ENCODE results near the gene CAMK1D. TPM values are rescaled to one million over a fixed set of nuclear protein-coding genes. Genes with fewer than 3 reads are reported as not detected.
A peak's percentile ranks its signal among the peaks of the same experiment; 100 is the strongest.

The CAMK1D gene
- total and polyA plus RNA-seq, 10 of the 15 experiments (the other 5 are each of a cell fraction or from before 2014, with no cell fraction given) = 2.1 to 35.5 (median 14.7) TPM

DNA sequence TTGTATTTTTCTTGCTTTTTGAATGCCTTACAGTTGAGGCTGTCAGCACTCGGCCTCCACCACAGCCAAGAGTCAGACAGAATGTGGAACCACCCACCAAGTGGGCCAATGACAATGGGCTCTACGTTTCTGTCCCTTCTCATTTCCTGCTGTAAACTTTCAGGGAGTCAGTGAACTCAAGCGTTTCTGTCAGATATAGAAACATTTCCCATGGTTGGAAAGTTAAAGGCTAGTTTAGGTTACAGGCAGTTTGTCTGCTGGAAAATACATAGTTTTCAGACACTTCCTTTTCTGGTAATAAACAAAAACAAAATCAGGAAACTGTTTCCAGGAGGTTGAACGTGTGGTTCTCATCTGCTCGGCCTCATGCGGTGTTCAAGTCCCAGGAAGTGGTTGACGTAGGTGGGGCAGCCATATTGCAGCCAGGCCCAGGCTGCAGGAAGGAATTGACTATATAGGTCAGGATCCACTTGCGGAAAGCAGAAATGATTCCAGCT is 245.1 kb downstream of the CAMK1D start:
- intact Hi-C loops (cut with micrococcal nuclease; ENCODE audit: unreplicated experiment) = no loop called here
- Histone ChIP-seq H3K4me3 (no peak overlapping the region), H3K36me3 (ENCODE audit: control insufficient read depth in 2 of 2, insufficient read depth in 2 of 2, low read length in 1 of 2) (no peaks in the 10 kb centered on the region), H2AFZ (ENCODE audit: control insufficient read depth, low read depth, low read length) (no peak overlapping the region), H3K27me3 (replicated peaks in 1 of 2; ENCODE audit: control insufficient read depth in 2 of 2, insufficient read depth in 2 of 2, low read length in 1 of 2) (no peaks in the 10 kb centered on the region), H3K9me3 (replicated peaks; ENCODE audit: control insufficient read depth, insufficient read depth, low read length) (peaks cover 3% of the 10 kb centered on the region; the same call in 2 of the 3 replicates), H4K20me1 (ENCODE audit: control insufficient read depth, insufficient read depth) (no peaks in the 10 kb centered on the region), H3K9ac (ENCODE audit: control insufficient read depth, insufficient read depth, low read length) (no peak overlapping the region), H3K4me1 (ENCODE audit: control insufficient read depth, insufficient read depth, low read length) (no peaks in the 10 kb centered on the region), H3K79me2 (ENCODE audit: control insufficient read depth, insufficient read depth, low read length) (no peaks in the 10 kb centered on the region), H3K27ac (ENCODE audit: control insufficient read depth, insufficient read depth) (0 out of 2 replicates have a peak overlapping the region, but pooled peaks have one; percentile 18), H3K4me2 (ENCODE audit: control insufficient read depth, insufficient read depth) (no peak overlapping the region)
- no peak for DNase-seq (ENCODE audit: low read depth, low spot score)
- ATAC-seq = no peak
- no peak for TF ChIP-seq EED (IDR thresholded peaks at IDR 0.05; ENCODE audit: low read depth)
- no peak for TF ChIP-seq NRF1 (conservative IDR thresholded peaks at IDR 0.05; ENCODE audit: low read depth, low read length)
- TF ChIP-seq, protein P1, sequence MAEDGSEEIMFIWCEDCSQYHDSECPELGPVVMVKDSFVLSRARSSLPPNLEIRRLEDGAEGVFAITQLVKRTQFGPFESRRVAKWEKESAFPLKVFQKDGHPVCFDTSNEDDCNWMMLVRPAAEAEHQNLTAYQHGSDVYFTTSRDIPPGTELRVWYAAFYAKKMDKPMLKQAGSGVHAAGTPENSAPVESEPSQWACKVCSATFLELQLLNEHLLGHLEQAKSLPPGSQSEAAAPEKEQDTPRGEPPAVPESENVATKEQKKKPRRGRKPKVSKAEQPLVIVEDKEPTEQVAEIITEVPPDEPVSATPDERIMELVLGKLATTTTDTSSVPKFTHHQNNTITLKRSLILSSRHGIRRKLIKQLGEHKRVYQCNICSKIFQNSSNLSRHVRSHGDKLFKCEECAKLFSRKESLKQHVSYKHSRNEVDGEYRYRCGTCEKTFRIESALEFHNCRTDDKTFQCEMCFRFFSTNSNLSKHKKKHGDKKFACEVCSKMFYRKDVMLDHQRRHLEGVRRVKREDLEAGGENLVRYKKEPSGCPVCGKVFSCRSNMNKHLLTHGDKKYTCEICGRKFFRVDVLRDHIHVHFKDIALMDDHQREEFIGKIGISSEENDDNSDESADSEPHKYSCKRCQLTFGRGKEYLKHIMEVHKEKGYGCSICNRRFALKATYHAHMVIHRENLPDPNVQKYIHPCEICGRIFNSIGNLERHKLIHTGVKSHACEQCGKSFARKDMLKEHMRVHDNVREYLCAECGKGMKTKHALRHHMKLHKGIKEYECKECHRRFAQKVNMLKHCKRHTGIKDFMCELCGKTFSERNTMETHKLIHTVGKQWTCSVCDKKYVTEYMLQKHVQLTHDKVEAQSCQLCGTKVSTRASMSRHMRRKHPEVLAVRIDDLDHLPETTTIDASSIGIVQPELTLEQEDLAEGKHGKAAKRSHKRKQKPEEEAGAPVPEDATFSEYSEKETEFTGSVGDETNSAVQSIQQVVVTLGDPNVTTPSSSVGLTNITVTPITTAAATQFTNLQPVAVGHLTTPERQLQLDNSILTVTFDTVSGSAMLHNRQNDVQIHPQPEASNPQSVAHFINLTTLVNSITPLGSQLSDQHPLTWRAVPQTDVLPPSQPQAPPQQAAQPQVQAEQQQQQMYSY (CRISPR knock-in tag; IDR thresholded peaks at IDR 0.05) = no peak
- no peak for TF ChIP-seq NFYA (IDR thresholded peaks at IDR 0.05; ENCODE audit: borderline replicate concordance, low read depth, low read length)
- no peak for TF ChIP-seq ASH2L (IDR thresholded peaks at IDR 0.05; ENCODE audit: borderline replicate concordance, low read depth)
- TF ChIP-seq IKZF1 (conservative IDR thresholded peaks at IDR 0.05) = no peak
- TF ChIP-seq, protein P2, sequence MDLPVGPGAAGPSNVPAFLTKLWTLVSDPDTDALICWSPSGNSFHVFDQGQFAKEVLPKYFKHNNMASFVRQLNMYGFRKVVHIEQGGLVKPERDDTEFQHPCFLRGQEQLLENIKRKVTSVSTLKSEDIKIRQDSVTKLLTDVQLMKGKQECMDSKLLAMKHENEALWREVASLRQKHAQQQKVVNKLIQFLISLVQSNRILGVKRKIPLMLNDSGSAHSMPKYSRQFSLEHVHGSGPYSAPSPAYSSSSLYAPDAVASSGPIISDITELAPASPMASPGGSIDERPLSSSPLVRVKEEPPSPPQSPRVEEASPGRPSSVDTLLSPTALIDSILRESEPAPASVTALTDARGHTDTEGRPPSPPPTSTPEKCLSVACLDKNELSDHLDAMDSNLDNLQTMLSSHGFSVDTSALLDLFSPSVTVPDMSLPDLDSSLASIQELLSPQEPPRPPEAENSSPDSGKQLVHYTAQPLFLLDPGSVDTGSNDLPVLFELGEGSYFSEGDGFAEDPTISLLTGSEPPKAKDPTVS (IDR thresholded peaks at IDR 0.05; ENCODE audit: low read depth, low read length) = no peak
- TF ChIP-seq PML (IDR thresholded peaks at IDR 0.05; ENCODE audit: low read length) = no peak
- no peak for TF ChIP-seq CEBPB (IDR thresholded peaks at IDR 0.05; ENCODE audit: borderline replicate concordance in 1 of 2, low read depth in 2 of 2, low read length in 2 of 2)
- TF ChIP-seq PAX5 (IDR thresholded peaks at IDR 0.05; ENCODE audit: borderline replicate concordance, low read depth, low read length) = no peak
- no peak for TF ChIP-seq NFYB (IDR thresholded peaks at IDR 0.05; ENCODE audit: insufficient read depth, low read depth, low read length)
- no peak for TF ChIP-seq BMI1 (IDR thresholded peaks at IDR 0.05; ENCODE audit: borderline replicate concordance)
- TF ChIP-seq SREBF2 (IDR thresholded peaks at IDR 0.05; ENCODE audit: low read length) = no peak
- TF ChIP-seq, protein P3, sequence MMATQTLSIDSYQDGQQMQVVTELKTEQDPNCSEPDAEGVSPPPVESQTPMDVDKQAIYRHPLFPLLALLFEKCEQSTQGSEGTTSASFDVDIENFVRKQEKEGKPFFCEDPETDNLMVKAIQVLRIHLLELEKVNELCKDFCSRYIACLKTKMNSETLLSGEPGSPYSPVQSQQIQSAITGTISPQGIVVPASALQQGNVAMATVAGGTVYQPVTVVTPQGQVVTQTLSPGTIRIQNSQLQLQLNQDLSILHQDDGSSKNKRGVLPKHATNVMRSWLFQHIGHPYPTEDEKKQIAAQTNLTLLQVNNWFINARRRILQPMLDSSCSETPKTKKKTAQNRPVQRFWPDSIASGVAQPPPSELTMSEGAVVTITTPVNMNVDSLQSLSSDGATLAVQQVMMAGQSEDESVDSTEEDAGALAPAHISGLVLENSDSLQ (IDR thresholded peaks at IDR 0.05) = no peak
- no peak for TF ChIP-seq SMARCA5 (IDR thresholded peaks at IDR 0.05)
- TF ChIP-seq POLR2AphosphoS5 (IDR thresholded peaks at IDR 0.05; ENCODE audit: low read length) = no peak
- no peak for TF ChIP-seq STAT3 (IDR thresholded peaks at IDR 0.05; ENCODE audit: low read depth, low read length)
- no peak for TF ChIP-seq DPF2 (IDR thresholded peaks at IDR 0.05)
- TF ChIP-seq RAD21 (IDR thresholded peaks at IDR 0.05; ENCODE audit: insufficient read depth, low read depth, low read length) = no peak
- in situ Hi-C loops (cut with MboI) = no loop called here
- ChIA-PET CTCF (no interaction called here), POLR2A (no interaction called here), SMC1A (ENCODE audit: uncharacterized antibody, unreplicated experiment) (no interaction called here), RAD21 (ENCODE audit: unreplicated experiment) (interaction anchor here (0.8 kb wide), 1 partner anchor 11 kb away, joined by 3 read pairs; no protein-coding TSS in a partner anchor)
- FAIRE-seq = no peak
- WGBS (ENCODE audit: insufficient coverage, insufficient replicate concordance, low lambda C conversion rate, missing lambda C conversion rate) = 25% methylated on average over 8 of the region's 8 CpGs
- no TSS peak for BruUV-seq (replicated peaks)

Data from GM12878 (cell line).